Measurements from ENCODE around the gene SORBS2. TPM values are rescaled to one million over a fixed set of nuclear protein-coding genes. Genes with fewer than 3 reads are reported as not detected.

SORBS2 gene
- total RNA-seq, 1 experiment from 2014 or later, result 8.4 TPM

DNA sequence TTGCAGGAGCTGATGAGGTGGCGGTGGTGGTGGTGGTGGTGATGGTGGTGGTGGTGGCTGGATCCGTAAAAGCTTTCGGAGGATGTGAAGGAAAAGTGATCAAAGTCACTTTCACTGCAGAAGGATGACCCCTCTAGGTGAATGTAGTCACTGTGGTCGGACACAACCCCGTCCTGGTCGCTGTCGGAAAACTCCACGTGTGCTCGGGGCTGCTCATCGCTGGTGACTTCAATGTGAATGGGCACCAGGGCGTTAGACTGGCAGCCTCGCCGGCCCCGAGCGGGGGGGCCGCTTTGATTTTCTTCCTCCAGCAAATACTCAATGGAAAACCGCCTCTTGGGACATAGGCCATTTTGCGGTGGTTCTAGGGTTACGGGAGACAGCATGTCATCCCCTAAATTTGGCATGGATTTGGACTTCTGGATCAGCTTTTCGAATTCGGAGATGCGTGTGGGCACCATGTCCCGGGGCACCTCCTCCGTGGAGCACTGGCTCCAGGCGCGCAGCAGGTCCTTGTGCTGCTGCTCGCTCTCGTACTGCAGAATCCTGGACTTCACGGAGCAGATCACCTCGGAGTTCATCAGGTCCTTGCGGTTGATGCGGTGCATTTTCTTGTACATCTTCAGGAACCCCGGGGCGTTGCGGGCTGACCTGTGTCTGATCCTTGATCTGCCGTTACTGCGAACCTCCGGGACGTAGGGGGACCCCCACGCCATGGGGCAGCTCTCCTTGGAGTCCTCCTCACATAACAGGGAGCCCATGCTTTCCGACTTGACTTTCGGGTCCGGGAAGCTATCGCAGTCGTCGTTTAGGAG lies 188.3 kb downstream of the SORBS2 start:
- no peaks in the 10 kb centered on the region; the same call in 1 of the 2 replicates for H3K27me3 ChIP-seq (ENCODE audit: control insufficient read depth, insufficient read depth, low read length)
- DNase-seq (ENCODE audit: low read depth, low spot score), result no peak
- TF ChIP-seq TCF7L2 (IDR thresholded peaks at IDR 0.05; ENCODE audit: low read depth, low read length) (no peak), SIN3A (IDR thresholded peaks at IDR 0.05; ENCODE audit: borderline replicate concordance, insufficient read depth, low read depth, low read length) (no peak), POLR2AphosphoS5 (IDR thresholded peaks at IDR 0.05; ENCODE audit: low read depth, low read length) (no peak)
- TF ChIP-seq, protein P1, sequence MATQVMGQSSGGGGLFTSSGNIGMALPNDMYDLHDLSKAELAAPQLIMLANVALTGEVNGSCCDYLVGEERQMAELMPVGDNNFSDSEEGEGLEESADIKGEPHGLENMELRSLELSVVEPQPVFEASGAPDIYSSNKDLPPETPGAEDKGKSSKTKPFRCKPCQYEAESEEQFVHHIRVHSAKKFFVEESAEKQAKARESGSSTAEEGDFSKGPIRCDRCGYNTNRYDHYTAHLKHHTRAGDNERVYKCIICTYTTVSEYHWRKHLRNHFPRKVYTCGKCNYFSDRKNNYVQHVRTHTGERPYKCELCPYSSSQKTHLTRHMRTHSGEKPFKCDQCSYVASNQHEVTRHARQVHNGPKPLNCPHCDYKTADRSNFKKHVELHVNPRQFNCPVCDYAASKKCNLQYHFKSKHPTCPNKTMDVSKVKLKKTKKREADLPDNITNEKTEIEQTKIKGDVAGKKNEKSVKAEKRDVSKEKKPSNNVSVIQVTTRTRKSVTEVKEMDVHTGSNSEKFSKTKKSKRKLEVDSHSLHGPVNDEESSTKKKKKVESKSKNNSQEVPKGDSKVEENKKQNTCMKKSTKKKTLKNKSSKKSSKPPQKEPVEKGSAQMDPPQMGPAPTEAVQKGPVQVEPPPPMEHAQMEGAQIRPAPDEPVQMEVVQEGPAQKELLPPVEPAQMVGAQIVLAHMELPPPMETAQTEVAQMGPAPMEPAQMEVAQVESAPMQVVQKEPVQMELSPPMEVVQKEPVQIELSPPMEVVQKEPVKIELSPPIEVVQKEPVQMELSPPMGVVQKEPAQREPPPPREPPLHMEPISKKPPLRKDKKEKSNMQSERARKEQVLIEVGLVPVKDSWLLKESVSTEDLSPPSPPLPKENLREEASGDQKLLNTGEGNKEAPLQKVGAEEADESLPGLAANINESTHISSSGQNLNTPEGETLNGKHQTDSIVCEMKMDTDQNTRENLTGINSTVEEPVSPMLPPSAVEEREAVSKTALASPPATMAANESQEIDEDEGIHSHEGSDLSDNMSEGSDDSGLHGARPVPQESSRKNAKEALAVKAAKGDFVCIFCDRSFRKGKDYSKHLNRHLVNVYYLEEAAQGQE (IDR thresholded peaks at IDR 0.05; ENCODE audit: insufficient read depth in 1 of 2, low read depth in 2 of 2, low read length in 1 of 2), result no peak
- no peak for ATAC-seq
- H3K27ac ChIP-seq (ENCODE audit: low read length), result no peak overlapping the region
- ChIA-PET POLR2A (no interaction called here), CTCF (no interaction called here)
- intact Hi-C loops (cut with micrococcal nuclease; ENCODE audit: unreplicated experiment), result no loop called here
- H3K4me1 ChIP-seq (ENCODE audit: control insufficient read depth, insufficient read depth, low read length), result no peaks in the 10 kb centered on the region
- no peaks in the 10 kb centered on the region for H3K36me3 ChIP-seq (ENCODE audit: control insufficient read depth, insufficient read depth, low read length)
- H3K4me3 ChIP-seq (ENCODE audit: low read depth in 2 of 2, low read length in 2 of 2), result no peak overlapping the region
- no peaks in the 10 kb centered on the region for H3K9me3 ChIP-seq (ENCODE audit: control insufficient read depth, insufficient read depth, low read depth, low read length)
- in situ Hi-C loops (cut with HindIII; ENCODE audit: low pct_unique_long_range_greater_than_20kb, low sequenced_read_pairs), result no loop called here
- no TSS peak for BruUV-seq (replicated peaks)

DNA sequence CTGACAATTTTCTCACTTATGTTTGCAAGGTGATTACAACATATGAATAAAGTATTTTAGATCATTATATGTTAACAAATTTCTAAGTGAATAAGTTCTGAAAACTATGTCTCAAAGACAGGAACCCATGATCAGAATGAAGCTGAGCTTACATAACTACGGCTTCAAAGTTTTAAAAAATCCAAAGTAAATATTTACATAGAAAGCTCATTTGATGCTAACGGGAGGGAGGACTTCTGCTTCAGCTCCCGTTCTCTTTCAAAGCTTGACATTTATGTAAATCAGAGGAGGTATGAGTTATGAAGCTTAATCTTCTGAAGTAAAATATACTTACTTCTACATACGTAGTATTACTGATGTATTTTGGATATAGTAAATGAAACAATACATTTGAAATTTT lies 203.8 kb downstream of the SORBS2 start:
- DNase-seq (ENCODE audit: low read depth, low spot score) (no peak), ATAC-seq (no peak)
- no peak overlapping the region for H3K4me3 ChIP-seq (ENCODE audit: low read depth in 2 of 2, low read length in 2 of 2)
- ChIA-PET POLR2A (no interaction called here), CTCF (interaction anchor here (0.6 kb wide), 1 partner anchor 530 kb away, joined by 3 read pairs; no protein-coding TSS in a partner anchor)
- H3K36me3 ChIP-seq (ENCODE audit: control insufficient read depth, insufficient read depth, low read length), result no peaks in the 10 kb centered on the region
- H3K27ac ChIP-seq (ENCODE audit: low read length), result no peak overlapping the region
- no peaks in the 10 kb centered on the region for H3K27me3 ChIP-seq (ENCODE audit: control insufficient read depth, insufficient read depth, low read length)
- no peaks in the 10 kb centered on the region for H3K9me3 ChIP-seq (ENCODE audit: control insufficient read depth, insufficient read depth, low read depth, low read length)
- H3K4me1 ChIP-seq (ENCODE audit: control insufficient read depth, insufficient read depth, low read length), result no peaks in the 10 kb centered on the region
- in situ Hi-C loops (cut with HindIII; ENCODE audit: low pct_unique_long_range_greater_than_20kb, low sequenced_read_pairs), result no loop called here
- no TSS peak for BruUV-seq (replicated peaks)
- intact Hi-C loops (cut with micrococcal nuclease; ENCODE audit: unreplicated experiment), result no loop called here
- TF ChIP-seq, protein P2, sequence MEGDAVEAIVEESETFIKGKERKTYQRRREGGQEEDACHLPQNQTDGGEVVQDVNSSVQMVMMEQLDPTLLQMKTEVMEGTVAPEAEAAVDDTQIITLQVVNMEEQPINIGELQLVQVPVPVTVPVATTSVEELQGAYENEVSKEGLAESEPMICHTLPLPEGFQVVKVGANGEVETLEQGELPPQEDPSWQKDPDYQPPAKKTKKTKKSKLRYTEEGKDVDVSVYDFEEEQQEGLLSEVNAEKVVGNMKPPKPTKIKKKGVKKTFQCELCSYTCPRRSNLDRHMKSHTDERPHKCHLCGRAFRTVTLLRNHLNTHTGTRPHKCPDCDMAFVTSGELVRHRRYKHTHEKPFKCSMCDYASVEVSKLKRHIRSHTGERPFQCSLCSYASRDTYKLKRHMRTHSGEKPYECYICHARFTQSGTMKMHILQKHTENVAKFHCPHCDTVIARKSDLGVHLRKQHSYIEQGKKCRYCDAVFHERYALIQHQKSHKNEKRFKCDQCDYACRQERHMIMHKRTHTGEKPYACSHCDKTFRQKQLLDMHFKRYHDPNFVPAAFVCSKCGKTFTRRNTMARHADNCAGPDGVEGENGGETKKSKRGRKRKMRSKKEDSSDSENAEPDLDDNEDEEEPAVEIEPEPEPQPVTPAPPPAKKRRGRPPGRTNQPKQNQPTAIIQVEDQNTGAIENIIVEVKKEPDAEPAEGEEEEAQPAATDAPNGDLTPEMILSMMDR (IDR thresholded peaks at IDR 0.05), result no peak
- TF ChIP-seq TCF7L2 (IDR thresholded peaks at IDR 0.05; ENCODE audit: low read depth, low read length), result no peak
- TF ChIP-seq, protein P1 (IDR thresholded peaks at IDR 0.05; ENCODE audit: insufficient read depth in 1 of 2, low read depth in 2 of 2, low read length in 1 of 2), result no peak
- TF ChIP-seq SIN3A (IDR thresholded peaks at IDR 0.05; ENCODE audit: borderline replicate concordance, insufficient read depth, low read depth, low read length), result no peak
- no peak for TF ChIP-seq POLR2AphosphoS5 (IDR thresholded peaks at IDR 0.05; ENCODE audit: low read depth, low read length)
